Esophagus muscularis mucosa (tissue), 4 donors: ENCODE results near the gene SFPQ. TPM values are rescaled to one million over a fixed set of nuclear protein-coding genes. Genes with fewer than 3 reads are reported as not detected.

ENCODE experiments used
- DNase-seq: peaks from one replicate; pipeline ENCODE4 v3.0.0-alpha.2; 2017; ENCODE audit errors: extremely low spot score
- H3K27ac ChIP-seq, 4 donors: fragments of 200-600 bp; sonication (generic); replicated peaks in 1 of 4; 1 replicate in 3 of 4; 2 replicates in 1 of 4; pipeline ENCODE4 v1.5.1; 2016 to 2019; ENCODE audit warnings: mild to moderate bottlenecking in 1 of 4
- H3K27me3 ChIP-seq, 4 donors: fragments of 200-600 bp; sonication (generic); one replicate each; pipeline versions ENCODE4 v1.5.1 to v1.6.0; 2016 to 2019
- H3K36me3 ChIP-seq, 4 donors: fragments of 200-600 bp; sonication (generic); one replicate each; pipeline ENCODE4 v1.5.1; 2016 to 2019
- H3K4me1 ChIP-seq, 4 donors: fragments of 200-600 bp; sonication (generic); one replicate each; pipeline ENCODE4 v1.5.1; 2016 to 2019
- H3K4me3 ChIP-seq, 4 donors: fragments of 200-600 bp; sonication (generic); 1 replicate in 2 of 4; 2 replicates in 2 of 4; pipeline ENCODE4 v1.5.1; 2016 to 2019; ENCODE audit warnings: mild to moderate bottlenecking in 4 of 4, moderate library complexity in 1 of 4
- H3K9me3 ChIP-seq, 4 donors: fragments of 200-600 bp; sonication (generic); 1 replicate in 3 of 4; 2 replicates in 1 of 4; pipeline ENCODE4 v1.5.1; 2016 to 2019
- EP300 ChIP-seq: sonication (generic); formaldehyde crosslinking; IDR thresholded peaks from one replicate; pipeline ENCODE4 v1.6.1; 2017; ENCODE audit warnings: antibody characterized with exemption
- POLR2A ChIP-seq: fragments of 450-650 bp; IDR thresholded peaks from one replicate; pipeline ENCODE4 v1.6.1; 2017; ENCODE audit warnings: antibody characterized with exemption, moderate library complexity, mild to moderate bottlenecking, low read depth
- POLR2AphosphoS5 ChIP-seq, 2 donors: sonication (generic); formaldehyde crosslinking; IDR thresholded peaks; one replicate each; pipeline ENCODE4 v1.6.1; 2017; ENCODE audit warnings: antibody characterized with exemption in 2 of 2
- WGBS: methylation state at CpG from one replicate; pipeline ENCODE4 v1.1.5; 2018; 5-methylcytosine and 5-hydroxymethylcytosine counted together
- intact Hi-C: fragments of 100-400 bp; cut with DNase I; formaldehyde crosslinking; loops from one replicate; pipeline ENCODE4 v1.15.1; 2023
- total RNA-seq, 4 donors: library from RNA; depleted of rRNA; stranded (reverse); fragments of >200 nt; gene quantifications; one replicate each; pipeline versions ENCODE4 v1.1.0 to v1.2.1, GENCODE V29; 2016
- TF ChIP-seq, protein P1 (sequence below), 3 experiments: fragments of 200-600 bp in 2 of 3; fragments of 450-650 bp in 1 of 3; sonication (generic) in 2 of 3; IDR thresholded peaks; one replicate each; pipeline ENCODE4 v1.5.1; 2017 to 2019; ENCODE audit warnings: antibody characterized with exemption in 3 of 3, mild to moderate bottlenecking in 2 of 3, moderate library complexity in 1 of 3

Gene SFPQ
- total RNA-seq, 4 donors from 2014 or later: 81.1 to 160 (median 127) TPM

GRCh38 chr1:35173909-35174540, 18.9 kb downstream of the SFPQ start:
- H3K4me1 ChIP-seq: peaks cover 6 to 10% (median 9%) of the 10 kb centered on the region in 4 donors
- no peak overlapping the region for H3K27ac ChIP-seq
- no peak overlapping the region for H3K4me3 ChIP-seq
- H3K9me3 ChIP-seq: no peaks in the 10 kb centered on the region
- 69% methylated on average over 2 of the region's 2 CpGs for WGBS
- DNase-seq: no peak
- H3K36me3 ChIP-seq: peaks cover 30 to 50% (median 47%) of the 10 kb centered on the region in 4 donors
- H3K27me3 ChIP-seq: no peaks in the 10 kb centered on the region
- TF ChIP-seq POLR2AphosphoS5 (IDR thresholded peaks at IDR 0.05) (no peak), EP300 (no peak), POLR2A (no peak)
- TF ChIP-seq, protein P1, sequence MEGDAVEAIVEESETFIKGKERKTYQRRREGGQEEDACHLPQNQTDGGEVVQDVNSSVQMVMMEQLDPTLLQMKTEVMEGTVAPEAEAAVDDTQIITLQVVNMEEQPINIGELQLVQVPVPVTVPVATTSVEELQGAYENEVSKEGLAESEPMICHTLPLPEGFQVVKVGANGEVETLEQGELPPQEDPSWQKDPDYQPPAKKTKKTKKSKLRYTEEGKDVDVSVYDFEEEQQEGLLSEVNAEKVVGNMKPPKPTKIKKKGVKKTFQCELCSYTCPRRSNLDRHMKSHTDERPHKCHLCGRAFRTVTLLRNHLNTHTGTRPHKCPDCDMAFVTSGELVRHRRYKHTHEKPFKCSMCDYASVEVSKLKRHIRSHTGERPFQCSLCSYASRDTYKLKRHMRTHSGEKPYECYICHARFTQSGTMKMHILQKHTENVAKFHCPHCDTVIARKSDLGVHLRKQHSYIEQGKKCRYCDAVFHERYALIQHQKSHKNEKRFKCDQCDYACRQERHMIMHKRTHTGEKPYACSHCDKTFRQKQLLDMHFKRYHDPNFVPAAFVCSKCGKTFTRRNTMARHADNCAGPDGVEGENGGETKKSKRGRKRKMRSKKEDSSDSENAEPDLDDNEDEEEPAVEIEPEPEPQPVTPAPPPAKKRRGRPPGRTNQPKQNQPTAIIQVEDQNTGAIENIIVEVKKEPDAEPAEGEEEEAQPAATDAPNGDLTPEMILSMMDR (IDR thresholded peaks at IDR 0.05): no peak
- intact Hi-C loops: no loop called here

GRCh38 chr1:35173491-35173890, 19.5 kb downstream of the SFPQ start:
- TF ChIP-seq, protein P1 (IDR thresholded peaks at IDR 0.05): no peak
- TF ChIP-seq EP300 (no peak), POLR2A (no peak), POLR2AphosphoS5 (IDR thresholded peaks at IDR 0.05) (no peak)
- Histone ChIP-seq H3K36me3 (peaks cover 30 to 45% (median 43%) of the 10 kb centered on the region in 4 donors), H3K4me3 (no peak overlapping the region), H3K4me1 (peaks cover 1 to 4% (median 4%) of the 10 kb centered on the region in 4 donors), H3K27ac (no peak overlapping the region), H3K9me3 (no peaks in the 10 kb centered on the region), H3K27me3 (no peaks in the 10 kb centered on the region)
- 81% methylated on average over 2 of the region's 2 CpGs for WGBS
- no peak for DNase-seq
- intact Hi-C loops: no loop called here

DNA sequence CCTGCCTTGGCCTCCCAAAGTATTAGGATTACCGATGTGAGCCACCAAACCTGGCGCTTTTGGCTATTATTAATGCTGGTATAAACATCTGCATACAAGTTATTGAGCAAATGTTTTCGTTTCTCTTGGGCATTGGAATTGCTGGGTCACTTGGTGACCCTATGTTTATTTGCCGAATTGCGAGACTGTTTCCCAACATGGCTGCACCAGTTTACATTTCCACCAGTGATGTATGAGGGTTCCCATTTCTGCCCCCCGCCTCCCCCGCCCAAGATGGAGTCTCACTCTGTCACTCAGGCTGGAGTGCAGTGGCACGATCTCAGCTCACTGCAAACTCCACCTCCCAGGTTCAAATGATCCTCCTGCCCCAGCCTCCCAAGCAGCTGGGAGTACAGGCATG, 20.9 kb downstream of the SFPQ start:
- Histone ChIP-seq H3K4me3 (no peak overlapping the region), H3K27me3 (no peaks in the 10 kb centered on the region), H3K4me1 (no peaks in the 10 kb centered on the region), H3K36me3 (peaks cover 21 to 30% (median 28%) of the 10 kb centered on the region in 4 donors), H3K27ac (no peak overlapping the region), H3K9me3 (no peaks in the 10 kb centered on the region)
- DNase-seq: no peak
- intact Hi-C loops: no loop called here
- TF ChIP-seq, protein P1 (IDR thresholded peaks at IDR 0.05): no peak
- TF ChIP-seq POLR2AphosphoS5 (IDR thresholded peaks at IDR 0.05): no peak
- TF ChIP-seq POLR2A: no peak
- TF ChIP-seq EP300: no peak
- 82% methylated on average over 7 of the region's 8 CpGs for WGBS

DNA sequence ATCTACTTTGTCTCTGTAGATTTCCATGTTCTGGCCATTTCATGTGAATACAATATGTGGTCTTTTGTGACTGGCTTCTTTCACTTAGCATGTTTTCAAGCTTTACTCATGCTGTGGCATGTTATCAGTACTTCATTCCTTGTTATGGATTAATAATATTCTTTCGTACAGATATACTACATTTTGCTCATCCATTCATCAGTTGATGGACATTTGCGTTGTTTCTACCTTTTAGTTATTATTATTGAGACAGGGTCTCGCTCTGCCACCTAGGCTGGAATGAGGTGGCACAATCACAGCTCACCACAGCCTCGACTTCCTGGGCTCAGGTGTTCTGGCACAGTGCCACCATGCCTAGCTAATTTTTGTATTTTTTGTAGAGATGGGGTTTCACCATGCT, 21.4 kb downstream of the SFPQ start:
- intact Hi-C loops: no loop called here

More for the DNA sequence above, 21.4 kb downstream of the SFPQ start:
- Histone ChIP-seq H3K36me3 (peaks cover 16 to 26% (median 24%) of the 10 kb centered on the region in 4 donors), H3K9me3 (no peaks in the 10 kb centered on the region), H3K27ac (no peak overlapping the region), H3K4me3 (no peak overlapping the region), H3K4me1 (no peaks in the 10 kb centered on the region), H3K27me3 (no peaks in the 10 kb centered on the region)
- TF ChIP-seq EP300 (no peak), POLR2AphosphoS5 (IDR thresholded peaks at IDR 0.05) (no peak), POLR2A (no peak)
- TF ChIP-seq, protein P1 (IDR thresholded peaks at IDR 0.05): no peak
- 88% methylated on average over 4 of the region's 4 CpGs for WGBS
- no peak for DNase-seq
